ENCODE results near the gene EBF3.

EBF3 gene

DNA sequence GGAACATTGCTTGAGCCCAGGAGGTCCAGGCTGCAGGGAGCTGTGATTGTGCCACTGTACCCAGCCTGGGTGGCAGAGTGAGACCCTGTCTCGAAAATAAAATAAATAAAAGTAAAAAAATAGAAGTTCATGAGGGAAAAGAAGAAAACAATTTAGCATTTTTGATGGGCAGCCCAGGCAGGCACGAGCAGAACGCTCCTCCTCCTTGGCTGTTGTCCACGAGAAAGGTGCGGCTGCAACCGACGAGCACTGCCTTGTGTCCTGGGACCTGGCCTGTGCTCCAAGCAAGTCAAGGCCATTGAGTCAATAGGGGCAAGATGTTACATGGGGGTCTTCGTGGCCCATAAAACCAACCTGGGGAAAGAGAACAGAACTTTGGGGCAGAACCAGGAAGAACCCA, 25.6 kb downstream of the EBF3 start:
- ATAC-seq (ENCODE audit: low read depth) (no peak), DNase-seq (ENCODE audit: low spot score) (no peak)
- TF ChIP-seq, protein P1, sequence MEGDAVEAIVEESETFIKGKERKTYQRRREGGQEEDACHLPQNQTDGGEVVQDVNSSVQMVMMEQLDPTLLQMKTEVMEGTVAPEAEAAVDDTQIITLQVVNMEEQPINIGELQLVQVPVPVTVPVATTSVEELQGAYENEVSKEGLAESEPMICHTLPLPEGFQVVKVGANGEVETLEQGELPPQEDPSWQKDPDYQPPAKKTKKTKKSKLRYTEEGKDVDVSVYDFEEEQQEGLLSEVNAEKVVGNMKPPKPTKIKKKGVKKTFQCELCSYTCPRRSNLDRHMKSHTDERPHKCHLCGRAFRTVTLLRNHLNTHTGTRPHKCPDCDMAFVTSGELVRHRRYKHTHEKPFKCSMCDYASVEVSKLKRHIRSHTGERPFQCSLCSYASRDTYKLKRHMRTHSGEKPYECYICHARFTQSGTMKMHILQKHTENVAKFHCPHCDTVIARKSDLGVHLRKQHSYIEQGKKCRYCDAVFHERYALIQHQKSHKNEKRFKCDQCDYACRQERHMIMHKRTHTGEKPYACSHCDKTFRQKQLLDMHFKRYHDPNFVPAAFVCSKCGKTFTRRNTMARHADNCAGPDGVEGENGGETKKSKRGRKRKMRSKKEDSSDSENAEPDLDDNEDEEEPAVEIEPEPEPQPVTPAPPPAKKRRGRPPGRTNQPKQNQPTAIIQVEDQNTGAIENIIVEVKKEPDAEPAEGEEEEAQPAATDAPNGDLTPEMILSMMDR (IDR thresholded peaks at IDR 0.05; ENCODE audit: poor library complexity, severe bottlenecking) = no peak
- H3K27ac ChIP-seq (ENCODE audit: poor library complexity, severe bottlenecking) = no peak overlapping the region
- H3K36me3 ChIP-seq (ENCODE audit: low read depth) = no peaks in the 10 kb centered on the region
- H3K9me3 ChIP-seq (ENCODE audit: severe bottlenecking) = no peaks in the 10 kb centered on the region
- no peaks in the 10 kb centered on the region for H3K4me1 ChIP-seq (ENCODE audit: insufficient read depth, poor library complexity, severe bottlenecking)
- no peak overlapping the region for H3K4me3 ChIP-seq (ENCODE audit: severe bottlenecking)
- H3K27me3 ChIP-seq (ENCODE audit: insufficient read depth, poor library complexity, severe bottlenecking) = no peaks in the 10 kb centered on the region

DNA sequence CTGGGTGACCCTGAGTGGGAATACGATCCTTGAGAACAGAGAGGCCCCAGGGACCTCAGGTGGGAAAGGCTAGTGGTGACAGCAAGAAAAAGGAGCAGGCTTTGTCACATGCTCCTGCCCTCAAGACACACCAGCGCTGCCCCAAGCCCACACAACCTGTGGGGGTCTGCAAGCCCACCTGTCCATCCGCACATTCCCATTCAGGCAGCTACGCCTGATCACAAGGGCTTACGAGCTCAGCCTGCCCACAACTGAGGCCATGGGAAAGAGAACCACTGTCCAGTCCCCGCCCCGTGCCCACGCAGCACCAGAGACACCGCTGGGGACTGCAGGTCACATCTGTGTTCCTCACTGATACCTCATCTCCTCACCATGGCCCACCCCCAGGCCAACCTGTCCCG, 26.7 kb downstream of the EBF3 start:
- Histone ChIP-seq H3K9me3 (ENCODE audit: severe bottlenecking) (no peaks in the 10 kb centered on the region), H3K4me3 (ENCODE audit: severe bottlenecking) (no peak overlapping the region), H3K36me3 (ENCODE audit: low read depth) (no peaks in the 10 kb centered on the region), H3K4me1 (ENCODE audit: insufficient read depth, poor library complexity, severe bottlenecking) (no peaks in the 10 kb centered on the region), H3K27ac (ENCODE audit: poor library complexity, severe bottlenecking) (no peak overlapping the region), H3K27me3 (ENCODE audit: insufficient read depth, poor library complexity, severe bottlenecking) (no peaks in the 10 kb centered on the region)
- TF ChIP-seq, protein P1 (IDR thresholded peaks at IDR 0.05; ENCODE audit: poor library complexity, severe bottlenecking) = no peak
- DNase-seq (ENCODE audit: low spot score) (no peak), ATAC-seq (ENCODE audit: low read depth) (no peak)

GRCh38 chr10:129936923-129937300, 27.2 kb downstream of the EBF3 start:
- Histone ChIP-seq H3K27me3 (ENCODE audit: insufficient read depth, poor library complexity, severe bottlenecking) (no peaks in the 10 kb centered on the region), H3K9me3 (ENCODE audit: severe bottlenecking) (no peaks in the 10 kb centered on the region), H3K27ac (ENCODE audit: poor library complexity, severe bottlenecking) (no peak overlapping the region), H3K36me3 (ENCODE audit: low read depth) (no peaks in the 10 kb centered on the region), H3K4me3 (ENCODE audit: severe bottlenecking) (no peak overlapping the region), H3K4me1 (ENCODE audit: insufficient read depth, poor library complexity, severe bottlenecking) (no peaks in the 10 kb centered on the region)
- TF ChIP-seq, protein P1 (IDR thresholded peaks at IDR 0.05; ENCODE audit: poor library complexity, severe bottlenecking) = no peak
- DNase-seq (ENCODE audit: low spot score) (no peak), ATAC-seq (ENCODE audit: low read depth) (no peak)

DNA sequence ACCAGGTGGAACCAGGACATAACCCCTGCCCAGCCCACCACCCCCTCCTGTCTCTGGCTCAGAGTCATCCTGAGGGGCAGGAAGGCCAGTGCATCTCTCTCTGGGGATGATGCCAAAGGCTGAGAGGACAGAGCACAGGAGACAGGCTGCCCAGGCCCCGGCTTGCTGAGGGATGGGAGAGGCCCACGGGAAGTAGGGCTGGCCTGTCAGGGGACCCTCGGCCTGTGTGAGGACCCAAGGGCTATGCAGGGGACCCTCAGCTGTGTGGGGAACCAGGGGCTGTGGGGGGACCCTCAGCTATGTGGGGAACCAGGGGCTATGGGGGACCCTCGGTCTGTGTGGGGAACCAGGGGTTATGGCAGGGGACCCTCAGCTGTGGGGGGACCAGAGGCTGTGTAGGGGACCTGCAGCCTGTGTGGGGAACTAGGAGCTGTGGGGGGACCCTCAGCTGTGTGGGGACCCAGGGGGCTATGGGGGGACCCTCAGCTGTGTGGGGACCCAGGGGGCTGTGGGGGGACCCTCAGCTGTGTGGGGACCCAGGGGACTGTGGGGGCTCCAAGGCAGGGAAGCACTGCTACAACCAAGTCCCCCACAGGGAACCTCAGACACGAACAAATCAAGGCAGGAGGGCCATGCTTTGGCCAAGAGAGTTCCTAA, 27.7 kb downstream of the EBF3 start:
- H3K36me3 ChIP-seq (ENCODE audit: low read depth) = no peaks in the 10 kb centered on the region
- ATAC-seq (ENCODE audit: low read depth) = no peak

GRCh38 chr10:129935867-129936152, 28.3 kb downstream of the EBF3 start:
- TF ChIP-seq, protein P1 (IDR thresholded peaks at IDR 0.05; ENCODE audit: poor library complexity, severe bottlenecking) = no peak
- no peaks in the 10 kb centered on the region for H3K9me3 ChIP-seq (ENCODE audit: severe bottlenecking)
- H3K27me3 ChIP-seq (ENCODE audit: insufficient read depth, poor library complexity, severe bottlenecking) = no peaks in the 10 kb centered on the region
- H3K27ac ChIP-seq (ENCODE audit: poor library complexity, severe bottlenecking) = no peak overlapping the region
- H3K36me3 ChIP-seq (ENCODE audit: low read depth) = no peaks in the 10 kb centered on the region
- no peaks in the 10 kb centered on the region for H3K4me1 ChIP-seq (ENCODE audit: insufficient read depth, poor library complexity, severe bottlenecking)
- no peak overlapping the region for H3K4me3 ChIP-seq (ENCODE audit: severe bottlenecking)
- ATAC-seq (ENCODE audit: low read depth) (no peak), DNase-seq (ENCODE audit: low spot score) (no peak)

More for the DNA sequence above, 27.7 kb downstream of the EBF3 start:
- Histone ChIP-seq H3K4me1 (ENCODE audit: insufficient read depth, poor library complexity, severe bottlenecking) (no peaks in the 10 kb centered on the region), H3K9me3 (ENCODE audit: severe bottlenecking) (no peaks in the 10 kb centered on the region), H3K27ac (ENCODE audit: poor library complexity, severe bottlenecking) (no peak overlapping the region), H3K4me3 (ENCODE audit: severe bottlenecking) (no peak overlapping the region), H3K27me3 (ENCODE audit: insufficient read depth, poor library complexity, severe bottlenecking) (no peaks in the 10 kb centered on the region)
- TF ChIP-seq, protein P1 (IDR thresholded peaks at IDR 0.05; ENCODE audit: poor library complexity, severe bottlenecking) = no peak
- DNase-seq (ENCODE audit: low spot score) = no peak

All from RWPE2 (cell line).